ENCODE data around the gene EXTL2. TPM values are rescaled to one million over a fixed set of nuclear protein-coding genes. Genes with fewer than 3 reads are reported as not detected.
A peak's percentile ranks its signal among the peaks of the same experiment; 100 is the strongest.

EXTL2 gene
- total RNA-seq, 1 experiment from 2014 or later, result 9.8 TPM

DNA sequence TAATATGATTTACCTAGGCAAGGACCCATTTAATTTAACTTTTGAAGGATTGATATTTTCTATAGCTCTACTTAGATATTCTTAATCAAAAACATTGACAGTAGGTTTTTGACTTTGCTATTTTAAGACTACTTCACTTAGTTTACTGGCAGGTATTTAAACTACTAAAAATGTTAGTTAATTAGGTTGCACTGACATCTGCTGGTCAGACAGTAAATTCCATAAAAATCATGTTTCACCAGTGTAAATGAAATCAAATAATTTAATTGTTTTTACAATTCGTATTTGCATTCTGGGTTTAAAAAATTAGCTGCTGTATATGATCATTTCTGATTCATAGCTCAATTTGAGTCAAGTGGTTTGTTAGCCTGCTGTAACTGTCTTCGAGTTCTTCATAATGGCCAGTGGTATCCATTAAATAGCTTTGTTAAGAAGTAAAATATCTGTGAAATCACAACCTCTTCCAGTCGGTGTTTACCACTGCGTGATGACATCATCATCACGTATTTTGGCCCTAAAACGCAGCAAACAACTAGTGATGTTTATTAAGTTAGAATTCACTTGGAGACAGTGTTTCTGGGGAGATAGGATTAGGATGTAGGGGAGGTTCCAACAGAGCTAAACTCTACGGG lies 26.2 kb downstream of the EXTL2 start:
- TF ChIP-seq, protein P1, sequence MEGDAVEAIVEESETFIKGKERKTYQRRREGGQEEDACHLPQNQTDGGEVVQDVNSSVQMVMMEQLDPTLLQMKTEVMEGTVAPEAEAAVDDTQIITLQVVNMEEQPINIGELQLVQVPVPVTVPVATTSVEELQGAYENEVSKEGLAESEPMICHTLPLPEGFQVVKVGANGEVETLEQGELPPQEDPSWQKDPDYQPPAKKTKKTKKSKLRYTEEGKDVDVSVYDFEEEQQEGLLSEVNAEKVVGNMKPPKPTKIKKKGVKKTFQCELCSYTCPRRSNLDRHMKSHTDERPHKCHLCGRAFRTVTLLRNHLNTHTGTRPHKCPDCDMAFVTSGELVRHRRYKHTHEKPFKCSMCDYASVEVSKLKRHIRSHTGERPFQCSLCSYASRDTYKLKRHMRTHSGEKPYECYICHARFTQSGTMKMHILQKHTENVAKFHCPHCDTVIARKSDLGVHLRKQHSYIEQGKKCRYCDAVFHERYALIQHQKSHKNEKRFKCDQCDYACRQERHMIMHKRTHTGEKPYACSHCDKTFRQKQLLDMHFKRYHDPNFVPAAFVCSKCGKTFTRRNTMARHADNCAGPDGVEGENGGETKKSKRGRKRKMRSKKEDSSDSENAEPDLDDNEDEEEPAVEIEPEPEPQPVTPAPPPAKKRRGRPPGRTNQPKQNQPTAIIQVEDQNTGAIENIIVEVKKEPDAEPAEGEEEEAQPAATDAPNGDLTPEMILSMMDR (IDR thresholded peaks at IDR 0.05), result peak; percentile 53; the same call in 1 of the 2 replicates
- TF ChIP-seq SIN3A (IDR thresholded peaks at IDR 0.05; ENCODE audit: borderline replicate concordance, insufficient read depth, low read depth, low read length), result no peak
- ChIA-PET POLR2A (interaction anchor here (0.6 kb wide), 1 partner anchor 410 kb away, joined by 5 read pairs; no protein-coding TSS in a partner anchor), CTCF (interaction anchor here (1.0 kb wide), 1 partner anchor 405 kb away, joined by 9 read pairs; no protein-coding TSS in a partner anchor)
- no peak for ATAC-seq
- Histone ChIP-seq H3K4me1 (ENCODE audit: control insufficient read depth, insufficient read depth, low read length) (no peaks in the 10 kb centered on the region), H3K27me3 (ENCODE audit: control insufficient read depth, insufficient read depth, low read length) (no peaks in the 10 kb centered on the region), H3K36me3 (ENCODE audit: control insufficient read depth, insufficient read depth, low read length) (no peaks in the 10 kb centered on the region), H3K27ac (ENCODE audit: low read length) (no peak overlapping the region), H3K4me3 (ENCODE audit: low read depth in 2 of 2, low read length in 2 of 2) (no peak overlapping the region), H3K9me3 (ENCODE audit: control insufficient read depth, insufficient read depth, low read depth, low read length) (no peaks in the 10 kb centered on the region)
- intact Hi-C loops (cut with micrococcal nuclease; ENCODE audit: unreplicated experiment) (loop anchor here (2.0 to 5.0 kb wide), 4 partner anchors 261 to 1061 kb away; partner anchors contain the start of gene GPR88), in situ Hi-C loops (cut with HindIII; ENCODE audit: low pct_unique_long_range_greater_than_20kb, low sequenced_read_pairs) (no loop called here)
- BruUV-seq (replicated peaks), result no TSS peak
- DNase-seq (ENCODE audit: low read depth, low spot score), result peak; percentile 17

DNA sequence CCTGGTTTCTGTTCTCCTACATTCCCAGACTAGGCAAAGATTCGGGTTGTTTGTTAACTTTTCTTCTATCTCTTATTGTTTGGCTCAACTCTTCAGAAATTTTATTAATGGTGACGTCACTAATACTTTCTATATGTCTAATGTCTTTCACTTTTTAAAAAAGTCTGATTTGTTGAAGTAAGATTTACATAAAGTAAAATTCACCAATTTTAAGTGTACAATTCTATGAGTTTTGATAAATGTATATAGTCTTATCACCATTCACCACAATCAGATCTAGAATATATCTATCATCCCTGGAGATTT lies 27.8 kb downstream of the EXTL2 start:
- DNase-seq (ENCODE audit: low read depth, low spot score) (no peak), ATAC-seq (no peak)
- Histone ChIP-seq H3K27me3 (ENCODE audit: control insufficient read depth, insufficient read depth, low read length) (no peaks in the 10 kb centered on the region), H3K27ac (ENCODE audit: low read length) (no peak overlapping the region), H3K36me3 (ENCODE audit: control insufficient read depth, insufficient read depth, low read length) (no peaks in the 10 kb centered on the region), H3K4me1 (ENCODE audit: control insufficient read depth, insufficient read depth, low read length) (no peaks in the 10 kb centered on the region), H3K9me3 (ENCODE audit: control insufficient read depth, insufficient read depth, low read depth, low read length) (no peaks in the 10 kb centered on the region), H3K4me3 (ENCODE audit: low read depth in 2 of 2, low read length in 2 of 2) (no peak overlapping the region)
- POLR2A ChIA-PET, result no interaction called here
- in situ Hi-C loops (cut with HindIII; ENCODE audit: low pct_unique_long_range_greater_than_20kb, low sequenced_read_pairs), result no loop called here
- no TSS peak for BruUV-seq (replicated peaks)
- TF ChIP-seq, protein P1 (IDR thresholded peaks at IDR 0.05), result no peak
- TF ChIP-seq TCF7L2 (IDR thresholded peaks at IDR 0.05; ENCODE audit: low read depth, low read length), result no peak
- no peak for TF ChIP-seq SIN3A (IDR thresholded peaks at IDR 0.05; ENCODE audit: borderline replicate concordance, insufficient read depth, low read depth, low read length)
- TF ChIP-seq, protein P2, sequence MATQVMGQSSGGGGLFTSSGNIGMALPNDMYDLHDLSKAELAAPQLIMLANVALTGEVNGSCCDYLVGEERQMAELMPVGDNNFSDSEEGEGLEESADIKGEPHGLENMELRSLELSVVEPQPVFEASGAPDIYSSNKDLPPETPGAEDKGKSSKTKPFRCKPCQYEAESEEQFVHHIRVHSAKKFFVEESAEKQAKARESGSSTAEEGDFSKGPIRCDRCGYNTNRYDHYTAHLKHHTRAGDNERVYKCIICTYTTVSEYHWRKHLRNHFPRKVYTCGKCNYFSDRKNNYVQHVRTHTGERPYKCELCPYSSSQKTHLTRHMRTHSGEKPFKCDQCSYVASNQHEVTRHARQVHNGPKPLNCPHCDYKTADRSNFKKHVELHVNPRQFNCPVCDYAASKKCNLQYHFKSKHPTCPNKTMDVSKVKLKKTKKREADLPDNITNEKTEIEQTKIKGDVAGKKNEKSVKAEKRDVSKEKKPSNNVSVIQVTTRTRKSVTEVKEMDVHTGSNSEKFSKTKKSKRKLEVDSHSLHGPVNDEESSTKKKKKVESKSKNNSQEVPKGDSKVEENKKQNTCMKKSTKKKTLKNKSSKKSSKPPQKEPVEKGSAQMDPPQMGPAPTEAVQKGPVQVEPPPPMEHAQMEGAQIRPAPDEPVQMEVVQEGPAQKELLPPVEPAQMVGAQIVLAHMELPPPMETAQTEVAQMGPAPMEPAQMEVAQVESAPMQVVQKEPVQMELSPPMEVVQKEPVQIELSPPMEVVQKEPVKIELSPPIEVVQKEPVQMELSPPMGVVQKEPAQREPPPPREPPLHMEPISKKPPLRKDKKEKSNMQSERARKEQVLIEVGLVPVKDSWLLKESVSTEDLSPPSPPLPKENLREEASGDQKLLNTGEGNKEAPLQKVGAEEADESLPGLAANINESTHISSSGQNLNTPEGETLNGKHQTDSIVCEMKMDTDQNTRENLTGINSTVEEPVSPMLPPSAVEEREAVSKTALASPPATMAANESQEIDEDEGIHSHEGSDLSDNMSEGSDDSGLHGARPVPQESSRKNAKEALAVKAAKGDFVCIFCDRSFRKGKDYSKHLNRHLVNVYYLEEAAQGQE (IDR thresholded peaks at IDR 0.05; ENCODE audit: insufficient read depth in 1 of 2, low read depth in 2 of 2, low read length in 1 of 2), result no peak
- no peak for TF ChIP-seq POLR2AphosphoS5 (IDR thresholded peaks at IDR 0.05; ENCODE audit: low read depth, low read length)
- CTCF ChIA-PET, result no interaction called here
- intact Hi-C loops (cut with micrococcal nuclease; ENCODE audit: unreplicated experiment), result loop anchor here (5.0 kb wide), 3 partner anchors 260 to 1060 kb away; partner anchors contain the start of gene GPR88

Measured in Panc1 (cell line).